ENCODE measurements around the gene HOXB2. TPM values are rescaled to one million over a fixed set of nuclear protein-coding genes. Genes with fewer than 3 reads are reported as not detected.

HOXB2 gene
- total RNA-seq, 1 donor from 2014 or later, result 2.3 TPM

GRCh38 chr17:48494335-48494734 is 50.6 kb downstream of the HOXB2 start:
- ATAC-seq, result no peak
- DNase-seq (ENCODE audit: low spot score), result no peak

Other genes starting within 250 kb of the HOXB2 start
- 20.9 TPM for gene SKAP1, start 114.9 kb downstream of the HOXB2 start, total RNA-seq
- not detected for gene HOXB1, start 14.1 kb downstream of the HOXB2 start, total RNA-seq
- 1.1 TPM for gene HOXB4, start 33.2 kb upstream of the HOXB2 start, total RNA-seq
- gene HOXB3, start 45.1 kb upstream of the HOXB2 start, total RNA-seq, result 1.9 TPM
- 0.55 TPM for gene HOXB5, start 48.7 kb upstream of the HOXB2 start, total RNA-seq
- 0.83 TPM for gene HOXB6, start 59.9 kb upstream of the HOXB2 start, total RNA-seq
- 0.50 TPM for gene HOXB7, start 65.9 kb upstream of the HOXB2 start, total RNA-seq
- 0.15 TPM for gene HOXB8, start 70.2 kb upstream of the HOXB2 start, total RNA-seq
- 0.13 TPM for gene HOXB9, start 81.2 kb upstream of the HOXB2 start, total RNA-seq
- gene PRAC1, start 177.4 kb upstream of the HOXB2 start, total RNA-seq, result not detected
- not detected for gene PRAC2, start 178.1 kb upstream of the HOXB2 start, total RNA-seq
- gene HOXB13, start 183.6 kb upstream of the HOXB2 start, total RNA-seq, result 0.08 TPM

Data from left lobe of liver (tissue), 2 donors.